ENCODE measurements around the gene PTPRN2. TPM values are rescaled to one million over a fixed set of nuclear protein-coding genes. Genes with fewer than 3 reads are reported as not detected.

Gene PTPRN2
- total RNA-seq, 1 experiment from 2014 or later, result 2.1 TPM

- ATAC-seq, result no peak
Measured at GRCh38 chr7:158527038-158527437, 60.6 kb downstream of the PTPRN2 start.

GRCh38 chr7:158526531-158526930, 61.1 kb downstream of the PTPRN2 start:
- CTCF ChIA-PET, result no interaction called here
- POLR2A ChIA-PET, result no interaction called here
- ATAC-seq, result no peak

More at GRCh38 chr7:158527038-158527437, 60.6 kb downstream of the PTPRN2 start:
- no peak overlapping the region for H2AFZ ChIP-seq (ENCODE audit: low read depth, low read length, poor library complexity, severe bottlenecking)
- ChIA-PET RAD21 (ENCODE audit: low non-redundant PET in 1 of 2, low total read pairs in 2 of 2, uncharacterized antibody in 2 of 2, unreplicated experiment in 2 of 2) (no interaction called here), CTCF (no interaction called here), POLR2A (no interaction called here)
- no TSS peak for BruUV-seq (replicated peaks)
- H3K79me2 ChIP-seq (ENCODE audit: insufficient read depth, low read length), result no peaks in the 10 kb centered on the region
- H3K4me2 ChIP-seq (ENCODE audit: low read length), result no peak overlapping the region
- no peak overlapping the region for H3K9ac ChIP-seq (ENCODE audit: low read length)
- intact Hi-C loops (cut with micrococcal nuclease), result no loop called here
- H3K9me3 ChIP-seq (ENCODE audit: control insufficient read depth in 1 of 2, insufficient read depth in 1 of 2, low read depth in 1 of 2, low read length in 2 of 2), result no peaks in the 10 kb centered on the region
- TF ChIP-seq RAD21 (IDR thresholded peaks at IDR 0.05; ENCODE audit: low read depth) (no peak), POLR2A (IDR thresholded peaks at IDR 0.05; ENCODE audit: borderline replicate concordance, extremely low read depth, insufficient read depth, insufficient read length) (no peak), SIN3A (IDR thresholded peaks at IDR 0.05; ENCODE audit: low read depth) (no peak), TCF7L2 (IDR thresholded peaks at IDR 0.05; ENCODE audit: borderline replicate concordance, extremely low read depth, insufficient read depth, insufficient read length) (no peak)
- TF ChIP-seq, protein P1, sequence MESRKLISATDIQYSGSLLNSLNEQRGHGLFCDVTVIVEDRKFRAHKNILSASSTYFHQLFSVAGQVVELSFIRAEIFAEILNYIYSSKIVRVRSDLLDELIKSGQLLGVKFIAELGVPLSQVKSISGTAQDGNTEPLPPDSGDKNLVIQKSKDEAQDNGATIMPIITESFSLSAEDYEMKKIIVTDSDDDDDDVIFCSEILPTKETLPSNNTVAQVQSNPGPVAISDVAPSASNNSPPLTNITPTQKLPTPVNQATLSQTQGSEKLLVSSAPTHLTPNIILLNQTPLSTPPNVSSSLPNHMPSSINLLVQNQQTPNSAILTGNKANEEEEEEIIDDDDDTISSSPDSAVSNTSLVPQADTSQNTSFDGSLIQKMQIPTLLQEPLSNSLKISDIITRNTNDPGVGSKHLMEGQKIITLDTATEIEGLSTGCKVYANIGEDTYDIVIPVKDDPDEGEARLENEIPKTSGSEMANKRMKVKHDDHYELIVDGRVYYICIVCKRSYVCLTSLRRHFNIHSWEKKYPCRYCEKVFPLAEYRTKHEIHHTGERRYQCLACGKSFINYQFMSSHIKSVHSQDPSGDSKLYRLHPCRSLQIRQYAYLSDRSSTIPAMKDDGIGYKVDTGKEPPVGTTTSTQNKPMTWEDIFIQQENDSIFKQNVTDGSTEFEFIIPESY (IDR thresholded peaks at IDR 0.05; ENCODE audit: extremely low read depth, insufficient replicate concordance, low read length), result no peak
- no peaks in the 10 kb centered on the region for H3K27me3 ChIP-seq (ENCODE audit: insufficient read depth, low read length)
- no peak overlapping the region for H3K4me3 ChIP-seq (replicated peaks in 1 of 2; ENCODE audit: low read depth in 1 of 2, low read length in 2 of 2)
- DNase-seq (ENCODE audit: low read depth, low spot score), result no peak
- H3K27ac ChIP-seq (ENCODE audit: low read depth, low read length), result no peak overlapping the region
- no peaks in the 10 kb centered on the region for H3K36me3 ChIP-seq (ENCODE audit: control insufficient read depth in 1 of 2, insufficient read depth in 2 of 2, low read length in 2 of 2)
- H3K4me1 ChIP-seq (ENCODE audit: control insufficient read depth in 1 of 2, insufficient read depth in 2 of 2, low read length in 2 of 2), result no peaks in the 10 kb centered on the region
- H3K9me2 ChIP-seq (ENCODE audit: insufficient read depth), result no peaks in the 10 kb centered on the region
- H4K20me1 ChIP-seq (ENCODE audit: insufficient read depth), result no peaks in the 10 kb centered on the region

More at GRCh38 chr7:158526531-158526930, 61.1 kb downstream of the PTPRN2 start:
- Histone ChIP-seq H4K20me1 (ENCODE audit: insufficient read depth) (no peaks in the 10 kb centered on the region), H3K4me1 (ENCODE audit: control insufficient read depth in 1 of 2, insufficient read depth in 2 of 2, low read length in 2 of 2) (no peaks in the 10 kb centered on the region), H3K36me3 (ENCODE audit: control insufficient read depth in 1 of 2, insufficient read depth in 2 of 2, low read length in 2 of 2) (no peaks in the 10 kb centered on the region), H2AFZ (ENCODE audit: low read depth, low read length, poor library complexity, severe bottlenecking) (no peak overlapping the region), H3K9me2 (ENCODE audit: insufficient read depth) (no peaks in the 10 kb centered on the region), H3K79me2 (ENCODE audit: insufficient read depth, low read length) (no peaks in the 10 kb centered on the region), H3K27ac (ENCODE audit: low read depth, low read length) (no peak overlapping the region), H3K9me3 (ENCODE audit: control insufficient read depth in 1 of 2, insufficient read depth in 1 of 2, low read depth in 1 of 2, low read length in 2 of 2) (no peaks in the 10 kb centered on the region), H3K27me3 (ENCODE audit: insufficient read depth, low read length) (no peaks in the 10 kb centered on the region), H3K4me3 (replicated peaks in 1 of 2; ENCODE audit: low read depth in 1 of 2, low read length in 2 of 2) (no peak overlapping the region), H3K9ac (ENCODE audit: low read length) (no peak overlapping the region), H3K4me2 (ENCODE audit: low read length) (no peak overlapping the region)
- no peak for DNase-seq (ENCODE audit: low read depth, low spot score)
- BruUV-seq (replicated peaks), result no TSS peak
- TF ChIP-seq SP1 (IDR thresholded peaks at IDR 0.05; ENCODE audit: low read depth) (no peak), ATF3 (IDR thresholded peaks at IDR 0.05) (no peak), SRF (IDR thresholded peaks at IDR 0.05; ENCODE audit: low read depth) (no peak), SIN3A (IDR thresholded peaks at IDR 0.05; ENCODE audit: low read depth) (no peak), CTCF (IDR thresholded peaks at IDR 0.05 in 2 of 3, conservative IDR thresholded peaks at IDR 0.05 in 1 of 3; ENCODE audit: borderline replicate concordance in 1 of 3, insufficient read depth in 1 of 3, low read depth in 2 of 3, low read length in 2 of 3) (no peak), YY1 (IDR thresholded peaks at IDR 0.05; ENCODE audit: extremely low read depth, insufficient replicate concordance, low read depth, low read length) (no peak), POLR2AphosphoS5 (IDR thresholded peaks at IDR 0.05; ENCODE audit: low read depth, low read length) (no peak), MAX (IDR thresholded peaks at IDR 0.05) (no peak), TCF7L2 (IDR thresholded peaks at IDR 0.05; ENCODE audit: borderline replicate concordance, extremely low read depth, insufficient read depth, insufficient read length) (no peak), RAD21 (IDR thresholded peaks at IDR 0.05; ENCODE audit: low read depth) (no peak), ZNF274 (IDR thresholded peaks at IDR 0.05; ENCODE audit: low read depth, low read length) (no peak), ELF1 (IDR thresholded peaks at IDR 0.05; ENCODE audit: borderline replicate concordance, low read depth) (no peak), CBX3 (IDR thresholded peaks at IDR 0.05; ENCODE audit: low read depth) (no peak), EGR1 (IDR thresholded peaks at IDR 0.05; ENCODE audit: low read depth) (no peak)
- intact Hi-C loops (cut with micrococcal nuclease), result no loop called here
- RAD21 ChIA-PET (ENCODE audit: low non-redundant PET in 1 of 2, low total read pairs in 2 of 2, uncharacterized antibody in 2 of 2, unreplicated experiment in 2 of 2), result no interaction called here
